GM12864 (cell line): ENCODE results near the gene SORL1.

Source experiments
- DNase-seq: peaks from one replicate; pipeline ENCODE4 v3.0.0-alpha.2; 2011; ENCODE audit warnings: low read depth
- H3K4me3 ChIP-seq: 2 replicates; pipeline ENCODE4 v1.5.1; 2011; ENCODE audit warnings: mild to moderate bottlenecking, low read depth, low read length, control low read depth
- TF ChIP-seq, protein P1 (sequence below): IDR thresholded peaks from 2 replicates; pipeline ENCODE4 v1.5.1; 2011; ENCODE audit warnings: low read depth, mild to moderate bottlenecking, moderate library complexity, low read length, control low read depth, inconsistent platforms; ENCODE audit errors: missing control alignments

SORL1 gene

DNA sequence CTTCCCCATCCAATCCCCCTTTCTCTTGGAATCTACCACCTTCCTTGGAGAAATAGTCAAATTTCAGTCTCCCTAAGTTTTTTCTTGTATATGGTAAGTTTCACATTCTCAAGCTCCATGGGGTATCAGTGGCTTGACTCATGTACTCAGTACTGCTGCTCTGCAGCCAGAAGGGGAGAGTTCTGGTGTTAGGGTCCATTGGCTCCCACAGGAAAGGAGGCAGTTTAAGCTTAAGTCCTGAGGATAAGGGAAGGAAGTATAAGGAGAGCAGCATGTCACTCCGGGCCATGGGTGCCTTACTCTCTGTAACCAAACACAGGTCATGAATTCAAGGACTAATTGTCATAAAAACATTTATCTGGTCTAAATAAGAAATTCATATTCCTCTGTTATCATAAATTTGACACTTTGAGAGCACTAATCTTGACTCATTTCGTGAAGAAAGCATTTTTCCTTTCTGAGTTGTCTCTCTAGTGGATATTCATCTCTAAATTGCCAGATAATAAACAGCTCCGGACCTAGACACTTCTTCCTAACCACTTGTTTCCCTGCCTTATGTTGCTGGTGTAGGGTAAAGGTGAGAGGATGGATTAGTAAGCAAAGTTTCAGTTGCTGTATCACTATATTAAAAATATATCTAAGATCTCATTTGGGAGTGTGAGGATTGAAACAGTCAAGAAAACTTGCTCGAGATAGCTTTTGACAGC is 20.1 kb upstream of the SORL1 start:
- DNase-seq: no peak
- TF ChIP-seq, protein P1, sequence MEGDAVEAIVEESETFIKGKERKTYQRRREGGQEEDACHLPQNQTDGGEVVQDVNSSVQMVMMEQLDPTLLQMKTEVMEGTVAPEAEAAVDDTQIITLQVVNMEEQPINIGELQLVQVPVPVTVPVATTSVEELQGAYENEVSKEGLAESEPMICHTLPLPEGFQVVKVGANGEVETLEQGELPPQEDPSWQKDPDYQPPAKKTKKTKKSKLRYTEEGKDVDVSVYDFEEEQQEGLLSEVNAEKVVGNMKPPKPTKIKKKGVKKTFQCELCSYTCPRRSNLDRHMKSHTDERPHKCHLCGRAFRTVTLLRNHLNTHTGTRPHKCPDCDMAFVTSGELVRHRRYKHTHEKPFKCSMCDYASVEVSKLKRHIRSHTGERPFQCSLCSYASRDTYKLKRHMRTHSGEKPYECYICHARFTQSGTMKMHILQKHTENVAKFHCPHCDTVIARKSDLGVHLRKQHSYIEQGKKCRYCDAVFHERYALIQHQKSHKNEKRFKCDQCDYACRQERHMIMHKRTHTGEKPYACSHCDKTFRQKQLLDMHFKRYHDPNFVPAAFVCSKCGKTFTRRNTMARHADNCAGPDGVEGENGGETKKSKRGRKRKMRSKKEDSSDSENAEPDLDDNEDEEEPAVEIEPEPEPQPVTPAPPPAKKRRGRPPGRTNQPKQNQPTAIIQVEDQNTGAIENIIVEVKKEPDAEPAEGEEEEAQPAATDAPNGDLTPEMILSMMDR: no peak
- H3K4me3 ChIP-seq: no peak overlapping the region

- TF ChIP-seq, protein P1: no peak
- H3K4me3 ChIP-seq: no peak overlapping the region
- DNase-seq: no peak
Observed at GRCh38 chr11:121435132-121435531, 17.0 kb upstream of the SORL1 start.

- TF ChIP-seq, protein P1: no peak
- DNase-seq: no peak
Observed at GRCh38 chr11:121435551-121436511, 16.3 kb upstream of the SORL1 start.

DNA sequence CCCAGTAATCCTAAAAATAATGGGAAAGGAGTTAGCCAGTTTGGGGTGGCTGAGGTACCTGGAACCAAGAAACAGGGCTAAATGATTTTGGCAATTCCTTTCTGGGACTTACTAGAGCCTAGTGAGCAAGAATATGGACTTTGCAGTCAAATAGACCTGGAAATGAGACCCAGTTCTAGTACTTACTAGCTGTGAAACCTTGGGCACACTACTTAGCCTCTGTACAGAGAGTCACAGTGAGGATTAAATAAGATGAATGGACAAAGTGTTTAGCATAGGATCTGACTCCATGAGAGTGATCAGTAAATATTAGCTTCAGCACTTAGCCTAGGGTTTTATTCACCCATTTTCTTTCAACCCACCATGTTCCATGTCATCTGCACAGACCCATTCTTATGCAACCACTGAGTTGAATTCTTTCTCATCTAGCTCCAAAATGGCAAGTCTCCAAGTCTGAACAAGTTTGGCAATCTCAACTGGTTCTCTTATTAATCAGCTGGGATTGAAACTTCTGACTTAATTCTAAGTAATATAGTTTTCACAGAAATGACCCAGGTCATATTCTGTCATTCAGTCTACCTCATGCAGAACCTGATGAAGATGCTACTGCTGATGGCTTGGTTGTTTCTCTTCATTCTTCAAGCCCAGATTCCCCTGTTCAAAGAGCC is 15.0 kb upstream of the SORL1 start:
- TF ChIP-seq, protein P1: no peak
- no peak for DNase-seq
- no peak overlapping the region for H3K4me3 ChIP-seq

More at GRCh38 chr11:121435551-121436511, 16.3 kb upstream of the SORL1 start:
- H3K4me3 ChIP-seq: no peak overlapping the region

DNA sequence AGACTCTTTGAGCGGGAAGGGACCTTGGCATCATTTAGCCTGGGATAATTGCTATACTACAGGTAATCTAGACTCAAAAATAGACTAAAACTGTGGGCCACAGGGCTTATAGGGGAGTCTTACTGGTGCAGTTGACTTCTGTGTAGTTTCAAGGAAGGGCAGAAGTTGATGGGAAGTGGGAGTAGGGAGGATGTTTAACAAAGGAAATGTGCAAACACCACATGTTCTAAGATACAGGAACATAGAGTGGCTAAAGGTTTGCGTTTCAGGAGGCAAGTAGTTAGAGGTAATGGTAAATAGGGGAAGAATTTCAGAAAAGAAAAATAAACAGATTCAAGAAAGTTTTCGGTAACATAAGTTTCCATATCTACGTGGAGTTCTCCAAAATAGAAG is 14.4 kb upstream of the SORL1 start:
- no peak for DNase-seq
- H3K4me3 ChIP-seq: no peak overlapping the region
- TF ChIP-seq, protein P1: no peak

- TF ChIP-seq, protein P1: no peak
- no peak overlapping the region for H3K4me3 ChIP-seq
- DNase-seq: no peak
Observed at GRCh38 chr11:121439337-121439736, 12.8 kb upstream of the SORL1 start.
